Endothelial cell (in vitro differentiated cells): ENCODE measurements around the gene DAPK3. TPM values are rescaled to one million over a fixed set of nuclear protein-coding genes. Genes with fewer than 3 reads are reported as not detected.

Experiments
- DNase-seq: peaks from one replicate; pipeline ENCODE4 v3.0.0; 2021; ENCODE audit warnings: low spot score
- H3K27ac Mint-ChIP-seq: one replicate; pipeline ENCODE4 v1.8.0; 2021; ENCODE audit warnings: mixed read lengths, inconsistent platforms; ENCODE audit not compliant: unreplicated experiment
- H3K27me3 Mint-ChIP-seq: one replicate; pipeline ENCODE4 v1.8.0; 2021; ENCODE audit warnings: mild to moderate bottlenecking, moderate library complexity, mixed read lengths, inconsistent platforms; ENCODE audit not compliant: unreplicated experiment
- H3K36me3 Mint-ChIP-seq: one replicate; pipeline ENCODE4 v1.8.0; 2021; ENCODE audit warnings: mild to moderate bottlenecking, low read depth, mixed read lengths, inconsistent platforms; ENCODE audit not compliant: unreplicated experiment
- H3K4me1 Mint-ChIP-seq: one replicate; pipeline ENCODE4 v1.8.0; 2021; ENCODE audit warnings: mild to moderate bottlenecking, mixed read lengths, inconsistent platforms; ENCODE audit not compliant: unreplicated experiment
- H3K4me3 Mint-ChIP-seq: one replicate; pipeline ENCODE4 v1.8.0; 2021; ENCODE audit warnings: mild to moderate bottlenecking, mixed read lengths, inconsistent platforms; ENCODE audit not compliant: unreplicated experiment
- H3K9me3 Mint-ChIP-seq: one replicate; pipeline ENCODE4 v1.8.0; 2021; ENCODE audit warnings: mixed read lengths, inconsistent platforms; ENCODE audit not compliant: unreplicated experiment
- microRNA-seq: library from miRNA; unstranded; fragments of <30 nt; microRNA quantifications from one replicate; pipeline ENCODE4, GENCODE V29; 2020; ENCODE audit not compliant: unreplicated experiment
- total RNA-seq: library from RNA; stranded (reverse); fragmentation: NEBNext Ultra II Directional; extraction: Animal tissue kit (Norgen Biotek cat#: 25700); gene quantifications from one replicate; pipeline ENCODE4 v1.2.1, GENCODE V29; 2021; ENCODE audit not compliant: unreplicated experiment
- TF ChIP-seq, protein P1 (sequence below): fragments of 200-600 bp; sonication (generic); IDR thresholded peaks from one replicate; pipeline ENCODE4 v1.5.0; 2021; ENCODE audit warnings: antibody characterized with exemption; ENCODE audit not compliant: unreplicated experiment

The DAPK3 gene
- total RNA-seq, 1 donor from 2014 or later: 316 TPM

DNA sequence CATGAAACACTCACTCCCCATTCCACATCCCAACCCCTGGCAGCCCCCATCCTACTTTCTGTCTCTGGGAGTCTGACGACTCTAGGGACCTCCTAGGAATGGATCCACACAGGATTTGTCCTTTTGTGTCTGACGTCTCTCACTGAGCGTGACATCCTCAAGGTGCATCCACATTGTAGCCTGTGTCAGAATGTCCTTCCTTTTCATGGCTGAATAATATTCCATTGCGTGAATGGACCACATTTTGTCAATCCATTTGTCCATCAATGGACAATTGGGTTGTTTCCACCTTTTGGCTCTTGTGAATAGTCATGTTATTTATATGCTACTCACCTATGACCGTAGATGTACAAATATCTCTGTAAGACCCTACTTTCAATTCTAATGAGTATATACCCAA is 54.9 kb downstream of the DAPK3 start:
- no peaks in the 10 kb centered on the region for H3K4me1 Mint-ChIP-seq
- no peak overlapping the region for H3K4me3 Mint-ChIP-seq
- peaks cover 3% of the 10 kb centered on the region for H3K27me3 Mint-ChIP-seq
- TF ChIP-seq, protein P1, sequence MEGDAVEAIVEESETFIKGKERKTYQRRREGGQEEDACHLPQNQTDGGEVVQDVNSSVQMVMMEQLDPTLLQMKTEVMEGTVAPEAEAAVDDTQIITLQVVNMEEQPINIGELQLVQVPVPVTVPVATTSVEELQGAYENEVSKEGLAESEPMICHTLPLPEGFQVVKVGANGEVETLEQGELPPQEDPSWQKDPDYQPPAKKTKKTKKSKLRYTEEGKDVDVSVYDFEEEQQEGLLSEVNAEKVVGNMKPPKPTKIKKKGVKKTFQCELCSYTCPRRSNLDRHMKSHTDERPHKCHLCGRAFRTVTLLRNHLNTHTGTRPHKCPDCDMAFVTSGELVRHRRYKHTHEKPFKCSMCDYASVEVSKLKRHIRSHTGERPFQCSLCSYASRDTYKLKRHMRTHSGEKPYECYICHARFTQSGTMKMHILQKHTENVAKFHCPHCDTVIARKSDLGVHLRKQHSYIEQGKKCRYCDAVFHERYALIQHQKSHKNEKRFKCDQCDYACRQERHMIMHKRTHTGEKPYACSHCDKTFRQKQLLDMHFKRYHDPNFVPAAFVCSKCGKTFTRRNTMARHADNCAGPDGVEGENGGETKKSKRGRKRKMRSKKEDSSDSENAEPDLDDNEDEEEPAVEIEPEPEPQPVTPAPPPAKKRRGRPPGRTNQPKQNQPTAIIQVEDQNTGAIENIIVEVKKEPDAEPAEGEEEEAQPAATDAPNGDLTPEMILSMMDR: no peak
- H3K9me3 Mint-ChIP-seq: no peaks in the 10 kb centered on the region
- H3K27ac Mint-ChIP-seq: no peak overlapping the region
- DNase-seq: no peak
- peaks cover 3% of the 10 kb centered on the region for H3K36me3 Mint-ChIP-seq

DNA sequence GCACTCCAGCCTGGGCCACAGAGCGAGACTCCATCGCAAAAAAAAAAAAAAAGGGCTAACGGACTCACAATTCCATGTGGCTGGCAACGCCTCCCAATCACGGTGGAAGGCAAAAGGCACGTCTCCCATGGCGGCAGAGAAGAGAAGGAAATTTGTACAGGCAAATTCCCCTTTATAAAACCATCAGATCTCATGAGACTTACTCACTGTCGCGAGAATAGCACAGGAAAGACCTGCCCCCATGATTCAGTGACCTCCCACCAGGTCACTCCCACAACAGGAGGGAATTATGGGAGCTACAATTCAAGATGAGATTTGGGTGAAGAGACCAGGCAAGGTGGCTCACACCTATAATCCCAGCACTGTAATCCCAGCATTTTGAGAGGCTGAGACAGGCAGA is 56.7 kb downstream of the DAPK3 start:
- H3K4me1 Mint-ChIP-seq: no peaks in the 10 kb centered on the region
- H3K27ac Mint-ChIP-seq: no peak overlapping the region
- no peaks in the 10 kb centered on the region for H3K9me3 Mint-ChIP-seq
- H3K4me3 Mint-ChIP-seq: no peak overlapping the region
- H3K27me3 Mint-ChIP-seq: peaks cover 3% of the 10 kb centered on the region
- H3K36me3 Mint-ChIP-seq: peaks cover 3% of the 10 kb centered on the region
- DNase-seq: no peak
- TF ChIP-seq, protein P1: no peak

DNA sequence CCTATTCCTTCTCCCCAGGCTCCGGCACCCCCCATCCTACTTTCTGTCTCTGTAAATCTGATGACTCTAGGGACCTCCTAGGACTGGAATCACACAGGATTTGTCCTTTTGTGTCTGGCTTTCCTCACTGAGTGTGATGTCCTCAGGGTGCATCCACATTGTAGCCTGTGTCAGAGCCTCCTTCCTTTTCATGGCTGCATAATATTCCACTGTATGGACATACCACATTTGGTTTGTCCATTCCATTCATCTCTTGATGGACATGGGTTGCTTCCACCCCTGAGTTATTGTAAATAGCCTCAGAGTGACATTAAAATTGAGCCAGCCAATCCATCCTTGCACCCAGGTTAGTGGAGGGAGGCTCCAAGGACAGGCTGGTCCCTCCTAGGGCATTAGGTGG is 60.8 kb downstream of the DAPK3 start:
- Mint-ChIP-seq H3K9me3 (no peaks in the 10 kb centered on the region), H3K27me3 (no peaks in the 10 kb centered on the region), H3K4me3 (no peak overlapping the region), H3K4me1 (no peaks in the 10 kb centered on the region), H3K27ac (no peak overlapping the region), H3K36me3 (no peaks in the 10 kb centered on the region)
- DNase-seq: no peak
- TF ChIP-seq, protein P1: no peak

Small RNA genes within 50 kb of the gene (microRNA-seq; reads per million reads assigned to microRNA genes)
- gene MIR637: not detected

Other genes with a start within 250 kb of the DAPK3 start
- gene APBA3, start 209.4 kb downstream of the DAPK3 start, total RNA-seq: 23.8 TPM
- gene MRPL54, start 208.4 kb downstream of the DAPK3 start, total RNA-seq: 26.7 TPM
- not detected for gene RAX2, start 198.9 kb downstream of the DAPK3 start, total RNA-seq
- 10.9 TPM for gene MATK, start 184.7 kb downstream of the DAPK3 start, total RNA-seq
- 1.8 TPM for gene ZFR2, start 102.1 kb downstream of the DAPK3 start, total RNA-seq
- gene ATCAY, start 90.4 kb downstream of the DAPK3 start, total RNA-seq: 0.67 TPM
- 1.4 TPM for gene NMRK2, start 38.0 kb downstream of the DAPK3 start, total RNA-seq
- gene EEF2, start 14.4 kb upstream of the DAPK3 start, total RNA-seq: 2,896 TPM
- 41.2 TPM for gene PIAS4, start 36.6 kb upstream of the DAPK3 start, total RNA-seq
- gene ZBTB7A, start 95.8 kb upstream of the DAPK3 start, total RNA-seq: 14.5 TPM
- gene MAP2K2, start 153.0 kb upstream of the DAPK3 start, total RNA-seq: 153 TPM
- not detected for gene CREB3L3, start 182.5 kb upstream of the DAPK3 start, total RNA-seq
- gene SIRT6, start 211.5 kb upstream of the DAPK3 start, total RNA-seq: 24.6 TPM
- gene ANKRD24, start 211.6 kb upstream of the DAPK3 start, total RNA-seq: 0.82 TPM